ENCODE data around the gene SLC9A7.

Gene SLC9A7

DNA sequence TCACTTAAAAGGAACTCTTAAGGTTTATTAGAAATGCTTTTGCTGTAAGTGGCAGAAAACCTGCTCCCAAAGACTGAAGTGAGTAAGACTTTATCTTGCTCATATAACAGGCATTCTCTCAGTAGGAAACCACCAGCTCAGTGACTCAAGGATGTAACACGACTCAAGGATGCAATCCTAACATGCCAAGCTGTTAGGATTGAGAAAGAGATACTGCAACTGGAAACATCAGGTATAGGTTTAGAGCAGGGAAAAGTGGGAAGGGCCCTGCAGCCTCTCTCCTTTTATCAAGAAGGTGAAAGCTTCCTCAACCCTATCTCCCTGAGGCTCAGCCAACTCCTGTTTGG lies 11.9 kb upstream of the SLC9A7 start:
- Histone ChIP-seq H3K4me1 (no peaks in the 10 kb centered on the region), H3K27me3 (no peaks in the 10 kb centered on the region), H3K36me3 (no peaks in the 10 kb centered on the region), H3K9me3 (no peaks in the 10 kb centered on the region), H3K4me3 (ENCODE audit: low read depth, low read length) (no peak overlapping the region)
- DNase-seq, result no peak
- TF ChIP-seq, protein P1, sequence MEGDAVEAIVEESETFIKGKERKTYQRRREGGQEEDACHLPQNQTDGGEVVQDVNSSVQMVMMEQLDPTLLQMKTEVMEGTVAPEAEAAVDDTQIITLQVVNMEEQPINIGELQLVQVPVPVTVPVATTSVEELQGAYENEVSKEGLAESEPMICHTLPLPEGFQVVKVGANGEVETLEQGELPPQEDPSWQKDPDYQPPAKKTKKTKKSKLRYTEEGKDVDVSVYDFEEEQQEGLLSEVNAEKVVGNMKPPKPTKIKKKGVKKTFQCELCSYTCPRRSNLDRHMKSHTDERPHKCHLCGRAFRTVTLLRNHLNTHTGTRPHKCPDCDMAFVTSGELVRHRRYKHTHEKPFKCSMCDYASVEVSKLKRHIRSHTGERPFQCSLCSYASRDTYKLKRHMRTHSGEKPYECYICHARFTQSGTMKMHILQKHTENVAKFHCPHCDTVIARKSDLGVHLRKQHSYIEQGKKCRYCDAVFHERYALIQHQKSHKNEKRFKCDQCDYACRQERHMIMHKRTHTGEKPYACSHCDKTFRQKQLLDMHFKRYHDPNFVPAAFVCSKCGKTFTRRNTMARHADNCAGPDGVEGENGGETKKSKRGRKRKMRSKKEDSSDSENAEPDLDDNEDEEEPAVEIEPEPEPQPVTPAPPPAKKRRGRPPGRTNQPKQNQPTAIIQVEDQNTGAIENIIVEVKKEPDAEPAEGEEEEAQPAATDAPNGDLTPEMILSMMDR (IDR thresholded peaks at IDR 0.05; ENCODE audit: low read depth, low read length), result no peak

DNA sequence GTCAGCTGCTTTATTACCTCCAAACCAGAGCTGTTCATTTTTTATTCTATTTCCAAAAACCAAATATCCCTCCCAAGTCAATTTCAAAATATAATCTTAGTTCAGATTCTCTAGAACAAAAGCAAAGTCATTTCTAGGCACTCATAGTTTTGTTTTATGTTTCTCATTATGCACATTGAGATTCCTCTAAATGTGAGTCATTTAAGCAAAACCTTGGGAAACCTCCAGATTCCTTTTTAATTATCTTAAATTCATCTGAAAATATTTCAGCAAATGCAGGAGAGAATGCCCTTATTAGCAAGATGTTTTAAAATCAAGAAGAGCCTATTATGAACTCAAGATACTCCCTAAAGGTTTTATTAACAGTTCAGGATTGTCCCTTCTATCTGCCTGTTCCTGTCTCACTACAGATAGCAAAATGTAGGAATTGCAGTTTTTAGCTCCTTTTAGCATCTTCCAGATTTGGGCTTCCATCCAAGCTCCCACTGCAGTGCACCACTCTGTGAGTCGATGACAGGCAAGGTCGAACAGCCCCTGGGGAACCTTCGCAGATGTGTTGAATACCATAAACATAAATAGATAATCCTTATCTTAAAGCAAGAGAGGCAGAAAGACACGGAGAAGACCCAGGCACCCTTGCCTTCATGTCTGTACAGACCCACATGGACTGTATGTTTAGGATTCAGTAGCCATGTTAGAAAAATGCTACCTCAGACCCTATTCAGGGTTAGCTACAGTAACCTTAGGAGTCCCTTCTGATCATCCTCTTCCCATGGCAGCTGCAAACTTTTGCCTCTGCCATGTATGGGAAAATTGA lies 11.3 kb upstream of the SLC9A7 start:
- TF ChIP-seq, protein P1 (IDR thresholded peaks at IDR 0.05; ENCODE audit: low read depth, low read length), result no peak
- DNase-seq, result peak; percentile 26

DNA sequence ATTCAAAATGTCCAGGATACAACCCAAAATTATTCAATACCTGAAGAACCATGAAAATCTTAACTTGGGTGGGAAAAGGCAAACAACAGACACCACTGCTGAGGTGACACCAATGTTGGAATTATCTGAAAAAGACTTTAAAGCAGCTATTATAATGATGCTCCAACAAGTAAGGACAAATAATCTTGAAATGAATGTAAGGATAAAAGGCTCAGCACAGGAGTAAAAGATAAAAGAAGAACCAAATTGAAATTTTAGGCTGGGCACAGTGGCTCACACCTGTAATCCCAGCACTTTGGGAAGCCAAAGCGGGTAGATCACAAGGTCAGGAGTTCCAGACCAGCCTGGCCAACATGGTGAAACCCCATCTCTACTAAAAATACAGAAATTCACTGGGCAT lies 4.0 kb upstream of the SLC9A7 start:
- no peak for DNase-seq
- no peaks in the 10 kb centered on the region for H3K9me3 ChIP-seq
- peaks cover 8% of the 10 kb centered on the region for H3K27me3 ChIP-seq
- no peaks in the 10 kb centered on the region for H3K36me3 ChIP-seq
- TF ChIP-seq, protein P1 (IDR thresholded peaks at IDR 0.05; ENCODE audit: low read depth, low read length), result no peak
- H3K4me3 ChIP-seq (ENCODE audit: low read depth, low read length), result no peak overlapping the region
- H3K4me1 ChIP-seq, result no peaks in the 10 kb centered on the region

More for the DNA sequence above, 11.3 kb upstream of the SLC9A7 start:
- no peaks in the 10 kb centered on the region for H3K27me3 ChIP-seq
- no peaks in the 10 kb centered on the region for H3K4me1 ChIP-seq
- no peak overlapping the region for H3K4me3 ChIP-seq (ENCODE audit: low read depth, low read length)
- H3K36me3 ChIP-seq, result no peaks in the 10 kb centered on the region
- no peaks in the 10 kb centered on the region for H3K9me3 ChIP-seq

DNA sequence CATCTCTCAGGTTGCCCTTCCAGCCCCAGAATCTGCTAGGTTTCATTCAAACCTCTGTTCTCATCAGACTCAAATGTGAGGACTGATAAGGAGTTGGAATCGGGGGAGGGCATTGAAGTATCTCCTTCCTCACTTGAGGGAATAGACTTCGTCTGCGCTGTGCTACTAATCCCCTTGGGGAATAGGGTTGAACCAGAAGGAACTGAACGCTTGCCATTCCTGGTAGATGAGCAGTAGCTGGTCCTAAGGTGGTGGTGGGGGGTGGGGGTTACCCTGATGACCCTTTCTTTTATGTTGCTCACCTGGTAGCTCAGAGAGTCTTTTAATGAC lies 692 bp upstream of the SLC9A7 start:
- TF ChIP-seq, protein P1 (IDR thresholded peaks at IDR 0.05; ENCODE audit: low read depth, low read length), result no peak
- DNase-seq, result no peak
- no peaks in the 10 kb centered on the region for H3K4me1 ChIP-seq

DNA sequence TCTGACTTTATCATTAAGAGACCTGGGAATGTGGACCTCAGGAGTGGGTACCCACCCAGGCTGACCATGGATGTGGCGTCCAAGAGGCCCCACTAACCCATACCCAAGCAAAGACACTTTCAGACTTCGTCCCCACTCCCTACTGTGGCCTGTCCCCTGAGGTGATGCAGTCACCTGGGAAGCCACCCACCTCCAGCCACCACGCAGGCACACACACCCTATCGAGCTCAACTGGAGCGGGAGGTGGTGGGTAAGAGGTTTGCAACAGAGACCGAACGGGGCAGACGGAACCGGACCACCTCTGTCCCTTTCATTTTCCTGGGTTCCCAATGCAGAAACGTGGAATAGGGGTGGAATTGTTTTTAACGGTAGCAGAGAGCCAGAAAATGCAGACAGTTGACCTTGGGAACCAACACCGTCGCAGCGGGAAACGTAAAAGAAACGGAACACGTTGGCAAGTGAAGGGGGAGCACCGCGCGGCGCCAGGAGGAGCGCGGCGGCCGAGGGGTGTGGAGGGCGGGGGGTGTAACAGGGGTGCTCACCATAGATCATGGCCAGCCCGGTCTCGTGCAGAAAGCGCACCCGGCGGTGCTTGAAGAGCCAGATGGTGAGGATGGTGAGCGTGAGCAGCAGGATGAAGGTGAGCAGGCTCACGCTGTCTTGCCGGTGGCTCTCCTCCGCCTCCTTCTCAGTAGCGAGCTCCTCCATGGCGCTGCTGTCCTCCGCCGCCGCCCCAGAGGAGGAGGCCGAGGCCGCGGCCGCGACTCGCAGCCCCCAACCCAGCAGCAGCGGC lies 559 bp downstream of the SLC9A7 start:
- no peaks in the 10 kb centered on the region for H3K4me1 ChIP-seq
- DNase-seq, result no peak
- TF ChIP-seq, protein P1 (IDR thresholded peaks at IDR 0.05; ENCODE audit: low read depth, low read length), result no peak
- H3K4me3 ChIP-seq (ENCODE audit: low read depth, low read length), result peak overlapping the region; percentile 19; the same call in 1 of the 2 replicates
- no peaks in the 10 kb centered on the region for H3K9me3 ChIP-seq
- peaks cover 8% of the 10 kb centered on the region for H3K27me3 ChIP-seq
- H3K36me3 ChIP-seq, result no peaks in the 10 kb centered on the region

More for the DNA sequence above, 692 bp upstream of the SLC9A7 start:
- Histone ChIP-seq H3K9me3 (no peaks in the 10 kb centered on the region), H3K27me3 (peaks cover 8% of the 10 kb centered on the region), H3K4me3 (ENCODE audit: low read depth, low read length) (peak overlapping the region; percentile 36), H3K36me3 (no peaks in the 10 kb centered on the region)

DNA sequence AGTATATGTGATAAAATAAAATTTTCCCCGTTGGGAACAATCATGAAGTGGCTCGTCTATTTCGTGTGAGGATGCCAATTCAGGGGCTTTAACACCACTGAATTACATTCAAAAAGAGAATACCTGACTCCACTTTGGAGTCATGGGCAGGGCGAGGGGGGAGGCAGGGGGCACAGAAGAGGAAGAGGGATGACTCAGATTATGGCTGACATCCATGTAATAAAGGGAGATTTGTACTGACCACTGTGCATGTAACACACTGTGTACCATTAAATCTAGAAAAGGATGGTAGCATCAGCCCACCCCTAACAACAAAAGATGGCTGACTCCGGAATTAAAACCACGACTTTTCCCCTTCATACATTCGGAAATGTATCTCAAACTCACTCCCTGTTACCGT lies 1.3 kb downstream of the SLC9A7 start:
- Histone ChIP-seq H3K4me3 (ENCODE audit: low read depth, low read length) (no peak overlapping the region), H3K27me3 (peaks cover 8% of the 10 kb centered on the region), H3K9me3 (no peaks in the 10 kb centered on the region), H3K4me1 (no peaks in the 10 kb centered on the region), H3K36me3 (no peaks in the 10 kb centered on the region)
- TF ChIP-seq, protein P1 (IDR thresholded peaks at IDR 0.05; ENCODE audit: low read depth, low read length), result no peak
- no peak for DNase-seq
